Liver (tissue), 9 donors: Measurements from ENCODE around the gene HNRNPA1. TPM values are rescaled to one million over a fixed set of nuclear protein-coding genes. Genes with fewer than 3 reads are reported as not detected.

Experiments used
- DNase-seq: peaks from one replicate; pipeline ENCODE4 v3.0.0-alpha.2; 2017; ENCODE audit warnings: low spot score
- H3K27ac ChIP-seq, 2 donors: one replicate each; pipeline ENCODE4 v1.7.0; 2013; ENCODE audit warnings: inconsistent platforms in 2 of 2, low read length in 2 of 2, control low read depth in 1 of 2, low read depth in 1 of 2, mild to moderate bottlenecking in 1 of 2
- H3K27me3 ChIP-seq, 4 donors: one replicate each; pipeline versions ENCODE4 v1.6.1 to v1.7.0; 2013; ENCODE audit warnings: low read length in 3 of 4, inconsistent platforms in 1 of 4, mild to moderate bottlenecking in 1 of 4, moderate library complexity in 1 of 4; ENCODE audit not compliant: control insufficient read depth in 4 of 4, insufficient read depth in 4 of 4
- H3K36me3 ChIP-seq, 4 donors: one replicate each; pipeline versions ENCODE4 v1.6.1 to v1.7.0; 2013; ENCODE audit warnings: low read length in 3 of 4, mild to moderate bottlenecking in 3 of 4, low read depth in 1 of 4, moderate library complexity in 1 of 4; ENCODE audit not compliant: control insufficient read depth in 4 of 4, insufficient read depth in 3 of 4
- H3K4me1 ChIP-seq, 4 donors: one replicate each; pipeline versions ENCODE4 v1.6.1 to v1.7.0; 2013; ENCODE audit warnings: low read length in 3 of 4, mild to moderate bottlenecking in 3 of 4, moderate library complexity in 1 of 4; ENCODE audit not compliant: control insufficient read depth in 4 of 4, insufficient read depth in 4 of 4
- H3K4me3 ChIP-seq, 3 donors: one replicate each; pipeline versions ENCODE4 v1.6.1 to v1.7.0; 2013; ENCODE audit warnings: low read length in 3 of 3, control low read depth in 1 of 3, low read depth in 1 of 3, mild to moderate bottlenecking in 1 of 3
- H3K9ac ChIP-seq, 2 donors: one replicate each; pipeline ENCODE4 v1.7.0; 2013; ENCODE audit warnings: low read length in 2 of 2, mild to moderate bottlenecking in 2 of 2, moderate library complexity in 2 of 2, control low read depth in 1 of 2, low read depth in 1 of 2
- H3K9me3 ChIP-seq, 4 donors: one replicate each; pipeline versions ENCODE4 v1.6.1 to v1.7.0; 2013; ENCODE audit warnings: low read length in 3 of 4; ENCODE audit not compliant: control insufficient read depth in 4 of 4
- ATF3 ChIP-seq: IDR thresholded peaks from 2 replicates; pipeline ENCODE4 v1.6.1; 2016; ENCODE audit warnings: antibody characterized with exemption
- CTCF ChIP-seq: fragments of 150-350 bp; IDR thresholded peaks from 2 replicates; pipeline ENCODE4 v1.5.1; 2017; ENCODE audit warnings: improper control_type of control experiment, low read depth, low read length; ENCODE audit not compliant: missing input control
- EGR1 ChIP-seq, 2 donors: IDR thresholded peaks; 2 replicates each; pipeline ENCODE4 v1.6.1; 2016 to 2018; ENCODE audit warnings: antibody characterized with exemption in 2 of 2, low read depth in 2 of 2
- FOXA1 ChIP-seq: IDR thresholded peaks from 2 replicates; pipeline ENCODE4 v1.6.1; 2016; ENCODE audit warnings: antibody characterized with exemption
- FOXA2 ChIP-seq: IDR thresholded peaks from 2 replicates; pipeline ENCODE4 v1.6.1; 2016; ENCODE audit warnings: antibody characterized with exemption
- GABPA ChIP-seq, 2 donors: IDR thresholded peaks in 1 of 2; conservative IDR thresholded peaks in 1 of 2; 2 replicates each; pipeline ENCODE4 v1.6.1; 2016; ENCODE audit warnings: antibody characterized with exemption in 2 of 2, mild to moderate bottlenecking in 1 of 2, moderate library complexity in 1 of 2
- HNF4A ChIP-seq, 2 donors: conservative IDR thresholded peaks; 2 replicates each; pipeline ENCODE4 v1.6.1; 2016; ENCODE audit warnings: antibody characterized with exemption in 2 of 2, mild to moderate bottlenecking in 2 of 2
- HNF4G ChIP-seq: IDR thresholded peaks from 2 replicates; pipeline ENCODE4 v1.6.1; 2016; ENCODE audit warnings: antibody characterized with exemption
- JUND ChIP-seq, 2 donors: IDR thresholded peaks; 2 replicates each; pipeline ENCODE4 v1.6.1; 2016; ENCODE audit warnings: antibody characterized with exemption in 2 of 2
- MAX ChIP-seq: IDR thresholded peaks from 2 replicates; pipeline ENCODE4 v1.6.1; 2016; ENCODE audit warnings: antibody characterized with exemption
- NR2F2 ChIP-seq: IDR thresholded peaks from 2 replicates; pipeline ENCODE4 v1.6.1; 2016; ENCODE audit warnings: antibody characterized with exemption
- RAD21 ChIP-seq, 2 donors: IDR thresholded peaks; 2 replicates each; pipeline ENCODE4 v1.6.1; 2016; ENCODE audit warnings: antibody characterized with exemption in 2 of 2, mild to moderate bottlenecking in 2 of 2
- REST ChIP-seq: IDR thresholded peaks from 2 replicates; pipeline ENCODE4 v1.6.1; 2016; ENCODE audit warnings: antibody characterized with exemption, mild to moderate bottlenecking
- RXRA ChIP-seq, 2 donors: IDR thresholded peaks; 2 replicates each; pipeline ENCODE4 v1.6.1; 2017 to 2018; ENCODE audit warnings: antibody characterized with exemption in 2 of 2, mild to moderate bottlenecking in 1 of 2
- SP1 ChIP-seq: IDR thresholded peaks from 2 replicates; pipeline ENCODE4 v1.6.1; 2018; ENCODE audit warnings: antibody characterized with exemption, mild to moderate bottlenecking
- TAF1 ChIP-seq: conservative IDR thresholded peaks from 2 replicates; pipeline ENCODE4 v1.6.1; 2016; ENCODE audit warnings: antibody characterized with exemption, mild to moderate bottlenecking
- YY1 ChIP-seq: IDR thresholded peaks from 2 replicates; pipeline ENCODE4 v1.6.1; 2016; ENCODE audit warnings: antibody characterized with exemption, mild to moderate bottlenecking
- ZBTB33 ChIP-seq: IDR thresholded peaks from 2 replicates; pipeline ENCODE4 v1.6.1; 2016; ENCODE audit warnings: antibody characterized with exemption
- WGBS: extraction: QIAGEN DNeasy Blood & Tissue Kit; methylation state at CpG from one replicate; pipeline ENCODE4 v1.1.7; 2013; 5-methylcytosine and 5-hydroxymethylcytosine counted together
- polyA plus RNA-seq, 2 donors: library from polyadenylated mRNA; stranded (reverse) in 1 of 2; unstranded in 1 of 2; fragments of 200-250 nt in 1 of 2; fragments of >200 nt in 1 of 2; fragmentation: Nextera tagmentation in 1 of 2; extraction: Ambion mirVana in 1 of 2; gene quantifications; one replicate each; pipeline versions ENCODE4 v1.2.1 to v1.2.3, GENCODE V29; 2013 to 2015
- total RNA-seq, 2 donors: library from RNA; depleted of rRNA; stranded (reverse); fragments of >200 nt; gene quantifications; one replicate each; pipeline ENCODE4 v1.2.3, GENCODE V29; 2014
- donor health status: healthy.
- donor health status: healthy.
- donor health status: healthy.
- donor health status: healthy.
- donor health status: healthy.

HNRNPA1 gene
- total and polyA plus RNA-seq, 4 donors = 81.0 to 274 (median 205) TPM

GRCh38 chr12:54238531-54238930 lies 42.0 kb upstream of the HNRNPA1 start:
- no peak for TF ChIP-seq YY1
- no peak for TF ChIP-seq FOXA2
- TF ChIP-seq NR2F2 = no peak
- no peak for TF ChIP-seq RXRA (IDR thresholded peaks at IDR 0.05)
- TF ChIP-seq GABPA (IDR thresholded peaks at IDR 0.05 in 1 of 2, conservative IDR thresholded peaks at IDR 0.05 in 1 of 2) = no peak
- TF ChIP-seq SP1 = no peak
- TF ChIP-seq REST = no peak
- no peak for TF ChIP-seq RAD21 (IDR thresholded peaks at IDR 0.05)
- no peak for TF ChIP-seq ZBTB33
- TF ChIP-seq TAF1 = no peak
- TF ChIP-seq FOXA1 = no peak
- no peak for TF ChIP-seq MAX
- no peak for TF ChIP-seq CTCF
- no peak for TF ChIP-seq ATF3
- no peak for TF ChIP-seq EGR1 (IDR thresholded peaks at IDR 0.05; ENCODE audit: low read depth in 2 of 2)
- TF ChIP-seq HNF4A (conservative IDR thresholded peaks at IDR 0.05) = no peak
- TF ChIP-seq JUND (IDR thresholded peaks at IDR 0.05) = no peak
- no peak for TF ChIP-seq HNF4G
- H3K9ac ChIP-seq = no peak overlapping the region
- H3K27ac ChIP-seq = no peak overlapping the region
- no peak overlapping the region for H3K4me3 ChIP-seq
- H3K4me1 ChIP-seq = no peaks in the 10 kb centered on the region
- H3K27me3 ChIP-seq = no peaks in the 10 kb centered on the region
- peaks cover 0 to 16% (median 10%) of the 10 kb centered on the region in 4 donors for H3K36me3 ChIP-seq
- WGBS = 98% methylated on average over 1 of the region's 1 CpG
- H3K9me3 ChIP-seq = no peaks in the 10 kb centered on the region
- DNase-seq = no peak
